GM12864 (cell line): ENCODE results near the gene C17orf67.

ENCODE experiments used
- DNase-seq: peaks from one replicate; pipeline ENCODE4 v3.0.0-alpha.2; 2011; ENCODE audit warnings: low read depth
- H3K4me3 ChIP-seq: 2 replicates; pipeline ENCODE4 v1.5.1; 2011; ENCODE audit warnings: mild to moderate bottlenecking, low read depth, low read length, control low read depth
- CTCF ChIP-seq: IDR thresholded peaks from 2 replicates; pipeline ENCODE4 v1.5.1; 2011; ENCODE audit warnings: low read depth, mild to moderate bottlenecking, moderate library complexity, low read length, control low read depth, inconsistent platforms; ENCODE audit errors: missing control alignments

The C17orf67 gene

GRCh38 chr17:56809820-56810179, 23.9 kb downstream of the C17orf67 start:
- no peak for DNase-seq
- TF ChIP-seq CTCF: no peak
- H3K4me3 ChIP-seq: no peak overlapping the region

GRCh38 chr17:56809106-56809819, 24.5 kb downstream of the C17orf67 start:
- no peak overlapping the region for H3K4me3 ChIP-seq
- TF ChIP-seq CTCF: no peak
- DNase-seq: no peak

- no peak for TF ChIP-seq CTCF
- no peak overlapping the region for H3K4me3 ChIP-seq
- DNase-seq: no peak
Measured at GRCh38 chr17:56808503-56808902, 25.2 kb downstream of the C17orf67 start.

- DNase-seq: no peak
- no peak overlapping the region for H3K4me3 ChIP-seq
- TF ChIP-seq CTCF: no peak
Measured at GRCh38 chr17:56807723-56808122, 26.0 kb downstream of the C17orf67 start.

DNA sequence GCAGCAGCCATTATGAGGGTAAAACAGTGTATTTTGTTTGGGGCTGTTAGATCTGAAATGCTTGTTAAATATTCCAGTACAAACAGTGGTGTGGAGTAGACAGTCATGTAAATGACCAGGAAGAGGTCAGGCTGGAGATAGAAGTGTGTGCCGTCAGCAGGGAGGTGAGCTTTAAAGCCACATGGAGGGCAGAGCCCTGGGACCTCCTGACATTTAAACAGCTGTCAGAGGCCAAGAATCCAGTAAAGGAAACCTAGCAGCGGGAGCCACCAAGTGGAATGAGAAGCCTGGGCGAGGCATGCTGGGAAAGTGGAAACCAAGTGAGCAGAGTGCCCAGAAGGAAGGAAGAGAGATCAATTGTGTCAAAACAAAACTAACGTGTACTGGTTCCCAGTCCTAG, 26.8 kb downstream of the C17orf67 start:
- DNase-seq: no peak
- H3K4me3 ChIP-seq: no peak overlapping the region
- TF ChIP-seq CTCF: no peak

DNA sequence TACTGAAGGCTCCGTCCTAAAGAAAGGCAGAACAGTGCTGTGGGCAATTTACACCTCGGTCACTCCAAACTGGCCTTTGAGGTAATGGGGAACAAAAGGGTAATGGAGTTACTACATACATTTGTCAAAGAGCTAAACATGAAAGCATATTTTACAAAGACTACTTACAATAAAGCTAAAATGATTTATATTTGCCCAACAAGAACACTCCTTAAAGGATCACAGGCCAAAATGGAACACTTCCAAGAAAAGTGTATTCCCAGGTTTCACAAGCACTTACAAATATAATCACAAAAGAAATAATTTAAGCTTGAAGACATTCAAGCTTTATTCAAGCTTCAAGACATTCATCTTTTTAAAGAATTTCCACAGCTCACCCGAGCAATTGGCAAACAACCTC, 29.3 kb downstream of the C17orf67 start:
- no peak for DNase-seq
- TF ChIP-seq CTCF: no peak
- H3K4me3 ChIP-seq: no peak overlapping the region

GRCh38 chr17:56803071-56803470, 30.6 kb downstream of the C17orf67 start:
- TF ChIP-seq CTCF: no peak
- DNase-seq: no peak
- no peak overlapping the region for H3K4me3 ChIP-seq
